HepG2 (cell line): Measurements from ENCODE around the gene ULBP1. TPM values are rescaled to one million over a fixed set of nuclear protein-coding genes. Genes with fewer than 3 reads are reported as not detected.

Source experiments
- CCAR2 ChIP-seq: fragments of 200-400 bp; formaldehyde crosslinking; optimal IDR thresholded peaks from 2 replicates; pipeline ENCODE3; 2018; ENCODE audit warnings: low read depth, mild to moderate bottlenecking, low read length, moderate library complexity
- DZIP1 ChIP-seq: sonication (generic); formaldehyde crosslinking; IDR thresholded peaks from 2 replicates; pipeline ENCODE4 v1.5.0; 2020; ENCODE audit warnings: mild to moderate bottlenecking, missing genetic modification reagents
- JUND ChIP-seq: sonication (generic); formaldehyde crosslinking; IDR thresholded peaks from 2 replicates; pipeline ENCODE4 v1.8.0; 2022; ENCODE audit warnings: mild to moderate bottlenecking, missing genetic modification reagents
- LCORL ChIP-seq, 2 experiments: fragments of 450-650 bp in 1 of 2; sonication (generic) in 1 of 2; formaldehyde crosslinking in 1 of 2; IDR thresholded peaks; 2 replicates each; pipeline versions ENCODE4 v1.5.0 to v1.6.1; 2017 to 2020; ENCODE audit warnings: antibody characterized with exemption in 1 of 2, missing genetic modification reagents in 1 of 2
- MED13 ChIP-seq: sonication (generic); formaldehyde crosslinking; IDR thresholded peaks from 2 replicates; pipeline ENCODE4 v1.5.0; 2020; ENCODE audit warnings: missing genetic modification reagents
- MTA1 ChIP-seq: sonication (generic); formaldehyde crosslinking; IDR thresholded peaks from 2 replicates; pipeline ENCODE4 v1.4.0; 2020; ENCODE audit warnings: missing genetic modification reagents, mild to moderate bottlenecking, borderline replicate concordance
- NFRKB ChIP-seq: fragments of 450-650 bp; IDR thresholded peaks from 2 replicates; pipeline ENCODE4 v1.6.1; 2017
- NR2C2 ChIP-seq: sonication (generic); formaldehyde crosslinking; IDR thresholded peaks from 2 replicates; pipeline ENCODE4 v1.4.0; 2020; ENCODE audit warnings: missing genetic modification reagents, mild to moderate bottlenecking, moderate library complexity, borderline replicate concordance
- POGK ChIP-seq: sonication (generic); formaldehyde crosslinking; conservative IDR thresholded peaks from 2 replicates; pipeline ENCODE4 v1.8.0; 2022; ENCODE audit warnings: mild to moderate bottlenecking, moderate library complexity, missing genetic modification reagents
- POLR2A ChIP-seq, 2 experiments: IDR thresholded peaks; 2 replicates each; pipeline ENCODE4 v1.6.1; 2011; ENCODE audit warnings: low read depth in 2 of 2, low read length in 2 of 2, mild to moderate bottlenecking in 1 of 2, moderate library complexity in 1 of 2; ENCODE audit not compliant: insufficient read depth in 1 of 2
- REST ChIP-seq, 2 experiments: IDR thresholded peaks; 2 replicates each; pipeline ENCODE4 v1.6.1; 2011 to 2012; ENCODE audit warnings: low read length in 2 of 2, borderline replicate concordance in 1 of 2, low read depth in 1 of 2, mild to moderate bottlenecking in 1 of 2, moderate library complexity in 1 of 2
- TAF15 ChIP-seq: fragments of 200-400 bp; formaldehyde crosslinking; IDR thresholded peaks from one replicate; pipeline ENCODE4 v1.6.1; 2018; ENCODE audit warnings: mild to moderate bottlenecking, low read depth, low read length; ENCODE audit not compliant: poor library complexity, severe bottlenecking
- ZFP62 ChIP-seq: sonication (generic); formaldehyde crosslinking; IDR thresholded peaks from 2 replicates; pipeline ENCODE4 v1.4.0; 2020; ENCODE audit warnings: missing genetic modification reagents
- ZNF17 ChIP-seq: sonication (generic); formaldehyde crosslinking; IDR thresholded peaks from 2 replicates; pipeline ENCODE4 v1.5.0; 2020; ENCODE audit warnings: mild to moderate bottlenecking, missing genetic modification reagents
- ZNF18 ChIP-seq: sonication (generic); formaldehyde crosslinking; IDR thresholded peaks from 2 replicates; pipeline ENCODE4 v1.8.0; 2022; ENCODE audit warnings: mild to moderate bottlenecking, missing genetic modification reagents; ENCODE audit not compliant: insufficient replicate concordance
- ZNF251 ChIP-seq: sonication (generic); formaldehyde crosslinking; IDR thresholded peaks from 2 replicates; pipeline ENCODE4 v1.9.0; 2021; ENCODE audit warnings: mild to moderate bottlenecking, missing genetic modification reagents
- ZNF354B ChIP-seq: sonication (generic); formaldehyde crosslinking; IDR thresholded peaks from 2 replicates; pipeline ENCODE4 v1.8.0; 2022; ENCODE audit warnings: mild to moderate bottlenecking, missing genetic modification reagents
- ZNF451 ChIP-seq: sonication (generic); formaldehyde crosslinking; IDR thresholded peaks from 2 replicates; pipeline ENCODE4 v1.5.0; 2020; ENCODE audit warnings: mild to moderate bottlenecking, missing genetic modification reagents
- ZNF543 ChIP-seq: sonication (generic); formaldehyde crosslinking; IDR thresholded peaks from 2 replicates; pipeline ENCODE4 v1.4.0; 2020; ENCODE audit warnings: mild to moderate bottlenecking, missing genetic modification reagents
- polyA plus RNA-seq, 8 experiments: library from polyadenylated mRNA; depleted of rRNA in 3 of 8; stranded (reverse) in 7 of 8; unstranded in 1 of 8; fragments of >200 nt; fragmentation: Illumina TruSeq in 4 of 8; extraction: Trizol in 4 of 8; gene quantifications; 2 replicates each; pipeline versions ENCODE4 v1.2.1 to v1.2.3, GENCODE V29; 2011 to 2016; ENCODE audit warnings: low read depth in 4 of 8, missing spikeins in 1 of 8, mixed read lengths in 1 of 8; ENCODE audit not compliant: insufficient read depth in 1 of 8
- total RNA-seq, 5 experiments: library from RNA; depleted of rRNA; stranded (reverse); fragments of >200 nt; fragmentation: Illumina TruSeq; extraction: Trizol; gene quantifications; 2 replicates each; pipeline ENCODE4 v1.2.3, GENCODE V29; 2016; ENCODE audit warnings: low read depth in 1 of 5

Gene ULBP1
- total and polyA plus RNA-seq, 2 of the 13 experiments (the other 11 are each of a cell fraction or from before 2014, with no cell fraction given), result 0.04 to 0.09 TPM

- TF ChIP-seq REST (IDR thresholded peaks at IDR 0.05; ENCODE audit: borderline replicate concordance in 1 of 2, low read depth in 1 of 2, low read length in 2 of 2) (no peak), LCORL (IDR thresholded peaks at IDR 0.05) (no peak), LCORL (CRISPR knock-in tag; IDR thresholded peaks at IDR 0.05) (peak; percentile 81), CCAR2 (no peak), POLR2A (IDR thresholded peaks at IDR 0.05; ENCODE audit: insufficient read depth in 1 of 2, low read depth in 2 of 2, low read length in 2 of 2) (no peak), ZNF251 (CRISPR knock-in tag) (no peak), JUND (CRISPR knock-in tag) (no peak), ZNF17 (no peak), ZNF543 (no peak), NFRKB (no peak), POGK (CRISPR knock-in tag) (peak; percentile 63; the same call in 1 of the 2 replicates), ZNF354B (CRISPR knock-in tag) (no peak), TAF15 (no peak), MTA1 (peak; percentile 55; the same call in 1 of the 2 replicates), DZIP1 (CRISPR knock-in tag) (no peak), ZNF18 (CRISPR knock-in tag) (no peak), ZFP62 (no peak), MED13 (CRISPR knock-in tag) (no peak), ZNF451 (CRISPR knock-in tag) (no peak; the same call in 1 of the 2 replicates), NR2C2 (CRISPR knock-in tag) (peak; percentile 38; the same call in 1 of the 2 replicates)
These were observed 41.3 kb downstream of the ULBP1 start (continued) for GRCh38 chr6:150004783-150005717.
